MM.1S (cell line): ENCODE results near the gene RANBP10.
"Not testable (repeated sequence)": the region's sequence is repeated elsewhere in the genome, so short reads cannot be mapped to it uniquely, and the experiment has no call there.

Experiments used
- DNase-seq: peaks from one replicate; pipeline ENCODE4 v3.0.0-alpha.2; 2015
- H2AFZ ChIP-seq: fragments of 300-600 bp; sonication (generic); 2 replicates; pipeline ENCODE4 v1.6.0; 2016; ENCODE audit warnings: antibody characterized with exemption, low read length
- H3F3A ChIP-seq: fragments of 300-600 bp; sonication (generic); 2 replicates; pipeline ENCODE4 v1.6.1; 2016; ENCODE audit warnings: mild to moderate bottlenecking, antibody characterized with exemption, low read length, moderate library complexity, mixed read lengths; ENCODE audit not compliant: insufficient read depth
- H3K27ac ChIP-seq: fragments of 300-600 bp; sonication (generic); 2 replicates; pipeline ENCODE4 v1.5.1; 2016; ENCODE audit warnings: mild to moderate bottlenecking, low read length
- H3K27me3 ChIP-seq: fragments of 300-600 bp; sonication (generic); replicated peaks from 2 replicates; pipeline ENCODE4 v1.6.0; 2016; ENCODE audit warnings: low read length; ENCODE audit not compliant: insufficient read depth
- H3K36me3 ChIP-seq: fragments of 300-600 bp; sonication (generic); replicated peaks from 2 replicates; pipeline ENCODE4 v1.6.1; 2016; ENCODE audit warnings: mild to moderate bottlenecking, low read length, mixed read lengths; ENCODE audit not compliant: insufficient read depth
- H3K4me1 ChIP-seq: fragments of 300-600 bp; sonication (generic); 2 replicates; pipeline ENCODE4 v1.6.1; 2016; ENCODE audit warnings: low read length, mixed read lengths
- H3K4me2 ChIP-seq: fragments of 300-600 bp; sonication (generic); 2 replicates; pipeline ENCODE4 v1.6.0; 2016; ENCODE audit warnings: low read depth, low read length
- H3K4me3 ChIP-seq: fragments of 300-600 bp; sonication (generic); 2 replicates; pipeline ENCODE4 v1.5.1; 2016; ENCODE audit warnings: low read length, mixed read lengths
- H3K79me2 ChIP-seq: fragments of 300-600 bp; sonication (generic); 2 replicates; pipeline ENCODE4 v1.6.1; 2016; ENCODE audit warnings: mixed run types, low read length, mixed read lengths
- H3K9ac ChIP-seq: fragments of 300-600 bp; sonication (generic); 2 replicates; pipeline ENCODE4 v1.6.1; 2016; ENCODE audit warnings: low read length, mixed read lengths
- H3K9me2 ChIP-seq: fragments of 300-600 bp; sonication (generic); replicated peaks from 2 replicates; pipeline ENCODE4 v1.6.1; 2016; ENCODE audit warnings: mild to moderate bottlenecking, low read length, mixed read lengths; ENCODE audit not compliant: insufficient read depth
- H3K9me3 ChIP-seq: fragments of 300-600 bp; sonication (generic); replicated peaks from 2 replicates; pipeline ENCODE4 v1.6.1; 2016; ENCODE audit warnings: mild to moderate bottlenecking, low read length, mixed read lengths; ENCODE audit not compliant: insufficient read depth
- H4K20me1 ChIP-seq: fragments of 300-600 bp; sonication (generic); 2 replicates; pipeline ENCODE4 v1.6.1; 2016; ENCODE audit warnings: mild to moderate bottlenecking, low read length, moderate library complexity, mixed read lengths; ENCODE audit not compliant: insufficient read depth
- EZH2 ChIP-seq: fragments of 300-600 bp; sonication (generic); optimal IDR thresholded peaks from 2 replicates; pipeline ENCODE3; 2017; ENCODE audit warnings: low read depth, mild to moderate bottlenecking, antibody characterized with exemption, low read length, mixed read lengths
- EZH2phosphoT487 ChIP-seq: fragments of 300-600 bp; sonication (generic); IDR thresholded peaks from 2 replicates; pipeline ENCODE4 v1.6.1; 2018; ENCODE audit warnings: antibody characterized with exemption, low read length
- TF ChIP-seq, protein P1 (sequence below): fragments of 300-600 bp; sonication (generic); IDR thresholded peaks from 2 replicates; pipeline ENCODE4 v1.5.1; 2016; ENCODE audit warnings: antibody characterized with exemption, low read length, mixed read lengths

The RANBP10 gene

DNA sequence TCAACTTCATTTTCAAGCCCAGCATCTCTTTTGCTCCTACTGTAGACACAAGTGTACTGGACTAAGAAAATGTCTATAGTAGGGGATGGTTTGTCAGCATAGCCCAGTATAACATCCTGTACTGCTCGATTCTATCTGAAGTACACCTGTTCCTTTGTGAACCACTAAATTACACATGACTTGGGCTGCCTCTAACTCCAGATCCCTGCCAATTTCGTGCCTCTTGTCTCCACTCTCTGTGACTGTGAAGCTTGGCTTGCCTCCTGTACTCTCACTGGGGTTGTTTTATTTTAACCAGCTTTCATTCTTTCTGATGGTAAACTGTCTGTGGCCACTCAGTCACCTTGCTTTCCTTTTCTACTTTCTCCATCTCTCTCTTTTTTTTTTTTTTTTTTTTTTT is 111.7 kb downstream of the RANBP10 start:
- H3K9me2 ChIP-seq: no peaks in the 10 kb centered on the region
- peaks cover 3% of the 10 kb centered on the region; the same call in 1 of the 2 replicates for H3K79me2 ChIP-seq
- H3K4me1 ChIP-seq: no peaks in the 10 kb centered on the region
- no peak for DNase-seq
- no peaks in the 10 kb centered on the region for H3K27me3 ChIP-seq
- no peak overlapping the region for H2AFZ ChIP-seq
- H3K9ac ChIP-seq: no peak overlapping the region
- no peak overlapping the region for H3K4me2 ChIP-seq
- no peak overlapping the region for H3K4me3 ChIP-seq
- H4K20me1 ChIP-seq: no peaks in the 10 kb centered on the region
- H3K27ac ChIP-seq: no peak overlapping the region
- no peaks in the 10 kb centered on the region for H3K9me3 ChIP-seq
- TF ChIP-seq, protein P1, sequence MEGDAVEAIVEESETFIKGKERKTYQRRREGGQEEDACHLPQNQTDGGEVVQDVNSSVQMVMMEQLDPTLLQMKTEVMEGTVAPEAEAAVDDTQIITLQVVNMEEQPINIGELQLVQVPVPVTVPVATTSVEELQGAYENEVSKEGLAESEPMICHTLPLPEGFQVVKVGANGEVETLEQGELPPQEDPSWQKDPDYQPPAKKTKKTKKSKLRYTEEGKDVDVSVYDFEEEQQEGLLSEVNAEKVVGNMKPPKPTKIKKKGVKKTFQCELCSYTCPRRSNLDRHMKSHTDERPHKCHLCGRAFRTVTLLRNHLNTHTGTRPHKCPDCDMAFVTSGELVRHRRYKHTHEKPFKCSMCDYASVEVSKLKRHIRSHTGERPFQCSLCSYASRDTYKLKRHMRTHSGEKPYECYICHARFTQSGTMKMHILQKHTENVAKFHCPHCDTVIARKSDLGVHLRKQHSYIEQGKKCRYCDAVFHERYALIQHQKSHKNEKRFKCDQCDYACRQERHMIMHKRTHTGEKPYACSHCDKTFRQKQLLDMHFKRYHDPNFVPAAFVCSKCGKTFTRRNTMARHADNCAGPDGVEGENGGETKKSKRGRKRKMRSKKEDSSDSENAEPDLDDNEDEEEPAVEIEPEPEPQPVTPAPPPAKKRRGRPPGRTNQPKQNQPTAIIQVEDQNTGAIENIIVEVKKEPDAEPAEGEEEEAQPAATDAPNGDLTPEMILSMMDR: no peak
- no peak for TF ChIP-seq EZH2
- TF ChIP-seq EZH2phosphoT487: no peak
- no peaks in the 10 kb centered on the region for H3K36me3 ChIP-seq
- no peaks in the 10 kb centered on the region for H3F3A ChIP-seq

DNA sequence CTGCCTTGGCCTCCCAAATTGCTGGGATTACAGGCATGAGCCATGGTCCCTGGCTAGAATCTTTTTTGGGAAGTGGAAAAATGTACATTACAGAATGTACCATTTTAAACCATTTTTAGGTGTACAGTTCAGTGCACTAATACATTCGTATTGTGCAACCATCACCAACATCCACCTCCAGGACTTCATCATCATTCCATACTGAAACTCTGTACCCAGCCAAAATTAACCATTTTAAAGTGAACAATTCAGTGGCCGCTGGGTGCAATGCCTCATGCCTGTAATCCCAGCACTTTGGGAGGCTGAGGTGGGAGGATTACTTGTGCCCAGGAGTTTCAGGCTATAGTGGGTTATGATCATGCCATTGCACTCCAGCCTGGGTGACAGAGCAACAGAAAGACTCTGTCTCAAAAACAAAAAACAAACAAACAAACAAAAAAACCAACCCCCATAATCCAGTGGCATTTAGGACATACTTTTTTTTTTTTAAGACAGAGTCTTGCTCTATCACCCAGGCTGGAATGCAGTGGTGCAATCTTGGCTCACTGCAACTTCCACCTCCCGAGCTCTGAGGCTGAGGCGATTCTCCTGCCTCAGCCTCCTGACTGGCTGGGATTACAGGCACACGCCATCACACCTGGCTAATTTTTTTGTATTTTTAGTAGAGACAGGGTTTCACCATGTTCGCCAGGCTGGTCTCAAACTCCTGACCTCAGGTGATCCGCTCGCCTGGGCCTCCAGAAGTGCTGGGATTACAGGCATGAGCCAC is 112.7 kb downstream of the RANBP10 start:
- not testable (repeated sequence) for H3K79me2 ChIP-seq, H3K4me1 ChIP-seq, H3F3A ChIP-seq, H4K20me1 ChIP-seq, H3K9me3 ChIP-seq, H3K27ac ChIP-seq, H2AFZ ChIP-seq, DNase-seq, H3K9me2 ChIP-seq, H3K4me2 ChIP-seq, H3K27me3 ChIP-seq, H3K4me3 ChIP-seq, H3K9ac ChIP-seq, H3K36me3 ChIP-seq

DNA sequence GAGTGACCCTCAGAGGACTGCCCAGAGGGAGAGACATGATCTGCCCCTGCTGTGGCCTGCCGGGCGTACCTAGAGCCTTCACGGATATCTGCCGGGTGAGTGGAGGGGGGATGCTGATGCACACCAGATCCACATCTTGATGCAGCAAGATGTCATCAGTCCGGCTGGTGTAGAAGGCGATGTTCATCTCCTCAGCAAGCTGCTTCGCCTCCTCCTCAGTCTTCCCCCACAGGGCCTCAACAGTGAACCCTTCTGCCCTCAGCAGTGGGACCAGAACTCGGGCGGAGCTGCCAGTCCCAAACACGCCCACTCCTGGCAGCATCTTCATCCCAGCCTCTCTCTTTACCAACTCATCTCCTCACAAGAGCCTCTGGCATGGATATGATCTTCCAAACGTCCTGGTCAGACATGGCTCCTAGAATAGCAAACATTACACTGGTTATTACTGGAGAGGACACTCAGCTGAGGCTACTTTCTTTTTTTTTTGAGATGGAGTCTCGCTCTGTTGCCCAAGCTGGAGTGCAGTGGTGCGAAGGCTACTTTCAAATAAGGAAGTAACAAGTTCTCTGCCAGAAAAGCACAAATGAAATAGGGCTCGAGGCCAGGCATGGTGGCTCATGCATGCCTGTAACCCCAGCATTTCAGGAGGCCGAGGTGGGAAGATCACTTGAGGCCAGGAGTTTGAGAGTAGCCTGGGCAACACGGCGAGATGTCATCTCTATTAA is 120.8 kb downstream of the RANBP10 start:
- no peaks in the 10 kb centered on the region for H3K79me2 ChIP-seq
- H3F3A ChIP-seq: no peaks in the 10 kb centered on the region
- no peaks in the 10 kb centered on the region for H3K36me3 ChIP-seq
- H3K4me2 ChIP-seq: no peak overlapping the region
- no peaks in the 10 kb centered on the region for H3K27me3 ChIP-seq
- H3K27ac ChIP-seq: no peak overlapping the region
- H2AFZ ChIP-seq: no peak overlapping the region
- no peaks in the 10 kb centered on the region for H3K9me3 ChIP-seq
- H3K4me3 ChIP-seq: no peak overlapping the region
- no peaks in the 10 kb centered on the region for H3K9me2 ChIP-seq
- no peak overlapping the region for H3K9ac ChIP-seq
- TF ChIP-seq EZH2 (no peak), EZH2phosphoT487 (no peak)
- TF ChIP-seq, protein P1: no peak
- H3K4me1 ChIP-seq: no peaks in the 10 kb centered on the region
- DNase-seq: no peak
- H4K20me1 ChIP-seq: no peaks in the 10 kb centered on the region

DNA sequence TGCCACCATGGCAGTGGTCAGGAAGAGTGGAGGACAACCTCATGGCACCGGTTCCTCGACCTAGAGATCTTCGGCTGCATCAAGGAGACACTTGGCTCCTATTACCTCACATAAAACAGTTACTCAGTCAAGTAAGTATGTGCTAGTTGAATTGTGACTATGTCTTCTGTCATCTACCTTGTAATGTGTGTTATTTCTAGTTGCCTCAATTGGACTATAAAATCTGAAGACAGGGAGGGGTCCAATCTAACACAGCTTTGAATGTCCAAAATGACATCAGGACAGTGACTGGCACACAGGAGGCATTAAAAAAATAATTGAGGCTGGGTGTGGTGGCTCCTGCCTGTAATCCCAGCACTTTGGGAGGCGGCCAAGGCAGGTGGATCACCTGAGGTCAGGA is 122.6 kb downstream of the RANBP10 start:
- no peaks in the 10 kb centered on the region for H3K9me2 ChIP-seq
- no peak overlapping the region for H3K9ac ChIP-seq
- no peak overlapping the region for H3K4me2 ChIP-seq
- H3K36me3 ChIP-seq: no peaks in the 10 kb centered on the region
- H3K79me2 ChIP-seq: no peaks in the 10 kb centered on the region
- H4K20me1 ChIP-seq: no peaks in the 10 kb centered on the region
- DNase-seq: no peak
- TF ChIP-seq, protein P1: no peak
- TF ChIP-seq EZH2phosphoT487 (no peak), EZH2 (no peak)
- no peak overlapping the region for H2AFZ ChIP-seq
- no peak overlapping the region for H3K4me3 ChIP-seq
- H3K27ac ChIP-seq: no peak overlapping the region
- no peaks in the 10 kb centered on the region for H3F3A ChIP-seq
- H3K9me3 ChIP-seq: no peaks in the 10 kb centered on the region
- H3K27me3 ChIP-seq: no peaks in the 10 kb centered on the region
- no peaks in the 10 kb centered on the region for H3K4me1 ChIP-seq
